ENCODE measurements around the gene SLCO3A1.

DNA sequence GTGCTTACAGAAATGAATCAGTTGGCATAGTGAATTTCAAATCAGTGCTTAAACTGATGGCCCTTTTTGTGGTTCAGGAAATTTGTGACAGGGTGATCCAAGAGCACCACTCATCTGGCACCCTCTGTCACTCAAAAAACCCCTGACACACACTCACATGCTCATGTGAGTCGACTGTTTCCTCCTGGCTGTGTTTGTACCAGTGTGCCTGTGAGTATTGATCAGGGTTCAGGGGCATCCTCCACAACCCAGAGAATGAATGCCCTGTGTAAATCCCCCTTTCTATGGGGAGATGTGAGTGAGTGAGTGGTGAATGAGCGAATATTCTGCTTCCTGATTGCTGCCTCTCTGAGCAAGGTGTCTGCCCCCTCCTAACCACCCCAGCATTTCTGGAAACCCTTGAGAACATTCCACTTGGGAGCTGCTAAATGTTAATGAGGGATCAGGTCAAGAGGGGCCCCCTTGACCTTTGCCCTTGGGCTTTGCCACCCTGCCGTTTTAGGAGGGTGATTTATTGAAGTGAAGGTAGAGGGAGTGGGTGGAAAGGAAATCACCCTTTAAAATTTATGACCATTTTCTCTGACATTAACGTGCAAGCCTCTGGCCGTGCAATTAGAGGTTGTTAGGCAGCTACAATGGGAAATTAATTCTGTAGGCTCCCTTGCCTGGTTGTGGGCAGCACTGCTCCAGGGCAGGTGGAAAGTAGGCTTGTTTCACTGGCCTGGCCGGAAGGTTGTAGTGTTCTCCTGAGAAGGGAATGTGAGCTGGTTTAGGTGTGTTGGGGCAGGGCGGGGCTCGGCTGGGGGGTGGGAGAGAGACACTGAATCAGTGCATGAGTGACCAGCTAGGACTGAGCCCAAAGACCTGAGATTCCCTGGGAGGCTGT, 87.2 kb downstream of the SLCO3A1 start:
- TF ChIP-seq, protein P1, sequence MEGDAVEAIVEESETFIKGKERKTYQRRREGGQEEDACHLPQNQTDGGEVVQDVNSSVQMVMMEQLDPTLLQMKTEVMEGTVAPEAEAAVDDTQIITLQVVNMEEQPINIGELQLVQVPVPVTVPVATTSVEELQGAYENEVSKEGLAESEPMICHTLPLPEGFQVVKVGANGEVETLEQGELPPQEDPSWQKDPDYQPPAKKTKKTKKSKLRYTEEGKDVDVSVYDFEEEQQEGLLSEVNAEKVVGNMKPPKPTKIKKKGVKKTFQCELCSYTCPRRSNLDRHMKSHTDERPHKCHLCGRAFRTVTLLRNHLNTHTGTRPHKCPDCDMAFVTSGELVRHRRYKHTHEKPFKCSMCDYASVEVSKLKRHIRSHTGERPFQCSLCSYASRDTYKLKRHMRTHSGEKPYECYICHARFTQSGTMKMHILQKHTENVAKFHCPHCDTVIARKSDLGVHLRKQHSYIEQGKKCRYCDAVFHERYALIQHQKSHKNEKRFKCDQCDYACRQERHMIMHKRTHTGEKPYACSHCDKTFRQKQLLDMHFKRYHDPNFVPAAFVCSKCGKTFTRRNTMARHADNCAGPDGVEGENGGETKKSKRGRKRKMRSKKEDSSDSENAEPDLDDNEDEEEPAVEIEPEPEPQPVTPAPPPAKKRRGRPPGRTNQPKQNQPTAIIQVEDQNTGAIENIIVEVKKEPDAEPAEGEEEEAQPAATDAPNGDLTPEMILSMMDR (conservative IDR thresholded peaks at IDR 0.05; ENCODE audit: low read length), result no peak
- no peak for TF ChIP-seq EZH2phosphoT487 (IDR thresholded peaks at IDR 0.05; ENCODE audit: borderline replicate concordance, low read depth, low read length)
